ENCODE data around the gene VSIG10L. TPM values are rescaled to one million over a fixed set of nuclear protein-coding genes. Genes with fewer than 3 reads are reported as not detected.

Gene VSIG10L
- total RNA-seq, 1 donor from 2014 or later, result 3.5 TPM

- H3K27ac Mint-ChIP-seq (ENCODE audit: unreplicated experiment), result no peak overlapping the region
- no peak overlapping the region for H3K4me3 Mint-ChIP-seq (ENCODE audit: unreplicated experiment)
- H3K36me3 Mint-ChIP-seq (ENCODE audit: unreplicated experiment), result no peaks in the 10 kb centered on the region
- DNase-seq (ENCODE audit: extremely low spot score, unreplicated experiment), result no peak
- H3K9me3 Mint-ChIP-seq (ENCODE audit: unreplicated experiment), result peaks cover under 1% of the 10 kb centered on the region
- H3K27me3 Mint-ChIP-seq (ENCODE audit: unreplicated experiment), result no peaks in the 10 kb centered on the region
- peaks cover 1% of the 10 kb centered on the region for H3K4me1 Mint-ChIP-seq (ENCODE audit: unreplicated experiment)
- TF ChIP-seq, protein P1, sequence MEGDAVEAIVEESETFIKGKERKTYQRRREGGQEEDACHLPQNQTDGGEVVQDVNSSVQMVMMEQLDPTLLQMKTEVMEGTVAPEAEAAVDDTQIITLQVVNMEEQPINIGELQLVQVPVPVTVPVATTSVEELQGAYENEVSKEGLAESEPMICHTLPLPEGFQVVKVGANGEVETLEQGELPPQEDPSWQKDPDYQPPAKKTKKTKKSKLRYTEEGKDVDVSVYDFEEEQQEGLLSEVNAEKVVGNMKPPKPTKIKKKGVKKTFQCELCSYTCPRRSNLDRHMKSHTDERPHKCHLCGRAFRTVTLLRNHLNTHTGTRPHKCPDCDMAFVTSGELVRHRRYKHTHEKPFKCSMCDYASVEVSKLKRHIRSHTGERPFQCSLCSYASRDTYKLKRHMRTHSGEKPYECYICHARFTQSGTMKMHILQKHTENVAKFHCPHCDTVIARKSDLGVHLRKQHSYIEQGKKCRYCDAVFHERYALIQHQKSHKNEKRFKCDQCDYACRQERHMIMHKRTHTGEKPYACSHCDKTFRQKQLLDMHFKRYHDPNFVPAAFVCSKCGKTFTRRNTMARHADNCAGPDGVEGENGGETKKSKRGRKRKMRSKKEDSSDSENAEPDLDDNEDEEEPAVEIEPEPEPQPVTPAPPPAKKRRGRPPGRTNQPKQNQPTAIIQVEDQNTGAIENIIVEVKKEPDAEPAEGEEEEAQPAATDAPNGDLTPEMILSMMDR (IDR thresholded peaks at IDR 0.05), result no peak
Measured at GRCh38 chr19:51325161-51325976, 16.6 kb downstream of the VSIG10L start.

GRCh38 chr19:51324167-51324481 is 17.8 kb downstream of the VSIG10L start:
- Mint-ChIP-seq H3K27me3 (ENCODE audit: unreplicated experiment) (no peaks in the 10 kb centered on the region), H3K4me1 (ENCODE audit: unreplicated experiment) (peaks cover 1% of the 10 kb centered on the region), H3K4me3 (ENCODE audit: unreplicated experiment) (no peak overlapping the region), H3K27ac (ENCODE audit: unreplicated experiment) (no peak overlapping the region), H3K36me3 (ENCODE audit: unreplicated experiment) (no peaks in the 10 kb centered on the region), H3K9me3 (ENCODE audit: unreplicated experiment) (no peaks in the 10 kb centered on the region)
- no peak for DNase-seq (ENCODE audit: extremely low spot score, unreplicated experiment)
- TF ChIP-seq, protein P1 (IDR thresholded peaks at IDR 0.05), result no peak

DNA sequence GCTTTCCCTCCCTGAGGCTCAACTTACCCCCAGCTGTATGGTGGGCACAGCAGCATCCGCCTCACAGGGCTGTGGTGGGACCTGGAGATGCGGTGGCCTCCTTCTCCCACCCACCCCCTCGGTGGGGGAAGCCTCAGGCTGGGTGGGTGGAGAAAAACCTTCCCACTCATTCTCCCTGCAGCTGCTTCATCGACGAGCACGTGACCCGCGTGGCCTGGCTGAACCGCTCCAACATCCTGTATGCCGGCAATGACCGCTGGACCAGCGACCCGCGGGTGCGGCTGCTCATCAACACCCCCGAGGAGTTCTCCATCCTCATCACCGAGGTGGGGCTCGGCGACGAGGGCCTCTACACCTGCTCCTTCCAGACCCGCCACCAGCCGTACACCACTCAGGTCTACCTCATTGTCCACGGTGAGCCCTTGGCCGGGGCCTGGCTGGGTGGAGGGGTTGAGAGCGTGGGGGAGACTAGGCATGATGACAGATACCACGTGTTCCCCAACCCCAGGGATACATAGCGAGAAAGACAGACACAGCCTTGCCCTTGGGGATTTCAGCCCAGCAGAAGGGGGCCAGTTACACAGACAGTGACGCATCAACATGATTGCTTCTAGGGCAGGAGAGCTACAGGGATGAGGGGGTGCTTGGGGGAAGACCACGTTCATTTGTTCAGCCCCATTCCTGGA is 18.3 kb downstream of the VSIG10L start:
- Mint-ChIP-seq H3K27me3 (ENCODE audit: unreplicated experiment) (no peaks in the 10 kb centered on the region), H3K36me3 (ENCODE audit: unreplicated experiment) (no peaks in the 10 kb centered on the region), H3K27ac (ENCODE audit: unreplicated experiment) (no peak overlapping the region), H3K4me1 (ENCODE audit: unreplicated experiment) (peaks cover 1% of the 10 kb centered on the region), H3K9me3 (ENCODE audit: unreplicated experiment) (no peaks in the 10 kb centered on the region), H3K4me3 (ENCODE audit: unreplicated experiment) (no peak overlapping the region)
- DNase-seq (ENCODE audit: extremely low spot score, unreplicated experiment), result no peak
- TF ChIP-seq, protein P1 (IDR thresholded peaks at IDR 0.05), result no peak

GRCh38 chr19:51321799-51322198 is 20.1 kb downstream of the VSIG10L start:
- H3K4me1 Mint-ChIP-seq (ENCODE audit: unreplicated experiment), result no peaks in the 10 kb centered on the region
- TF ChIP-seq, protein P1 (IDR thresholded peaks at IDR 0.05), result no peak
- DNase-seq (ENCODE audit: extremely low spot score, unreplicated experiment), result no peak
- no peak overlapping the region for H3K27ac Mint-ChIP-seq (ENCODE audit: unreplicated experiment)
- H3K9me3 Mint-ChIP-seq (ENCODE audit: unreplicated experiment), result no peaks in the 10 kb centered on the region
- no peaks in the 10 kb centered on the region for H3K36me3 Mint-ChIP-seq (ENCODE audit: unreplicated experiment)
- H3K4me3 Mint-ChIP-seq (ENCODE audit: unreplicated experiment), result no peak overlapping the region
- no peaks in the 10 kb centered on the region for H3K27me3 Mint-ChIP-seq (ENCODE audit: unreplicated experiment)

DNA sequence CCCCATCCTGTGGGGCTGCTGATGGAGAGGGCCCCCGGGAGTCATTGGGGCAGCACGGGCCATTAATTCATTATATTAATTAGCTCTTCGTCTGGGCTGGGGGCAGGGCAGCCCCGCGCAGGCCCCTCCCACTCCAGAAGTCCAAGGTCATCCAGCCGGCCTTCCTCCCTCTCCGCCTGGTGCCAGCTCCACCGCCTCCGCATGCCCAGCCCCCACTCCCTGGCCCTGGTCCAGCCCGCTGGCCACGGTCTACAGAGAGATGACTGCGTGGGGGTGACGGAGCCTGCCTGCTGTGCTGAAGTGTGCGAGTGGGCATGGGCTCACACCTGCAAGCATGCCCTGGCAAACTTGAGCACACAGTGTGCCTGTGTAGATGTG is 21.7 kb downstream of the VSIG10L start:
- DNase-seq (ENCODE audit: extremely low spot score, unreplicated experiment), result no peak
- no peaks in the 10 kb centered on the region for H3K4me1 Mint-ChIP-seq (ENCODE audit: unreplicated experiment)
- H3K36me3 Mint-ChIP-seq (ENCODE audit: unreplicated experiment), result no peaks in the 10 kb centered on the region
- peaks cover 3% of the 10 kb centered on the region for H3K9me3 Mint-ChIP-seq (ENCODE audit: unreplicated experiment)
- no peak overlapping the region for H3K4me3 Mint-ChIP-seq (ENCODE audit: unreplicated experiment)
- TF ChIP-seq, protein P1 (IDR thresholded peaks at IDR 0.05), result no peak
- no peaks in the 10 kb centered on the region for H3K27me3 Mint-ChIP-seq (ENCODE audit: unreplicated experiment)
- H3K27ac Mint-ChIP-seq (ENCODE audit: unreplicated experiment), result no peak overlapping the region
